Measurements from ENCODE around the gene TRIM2.

TRIM2 gene

DNA sequence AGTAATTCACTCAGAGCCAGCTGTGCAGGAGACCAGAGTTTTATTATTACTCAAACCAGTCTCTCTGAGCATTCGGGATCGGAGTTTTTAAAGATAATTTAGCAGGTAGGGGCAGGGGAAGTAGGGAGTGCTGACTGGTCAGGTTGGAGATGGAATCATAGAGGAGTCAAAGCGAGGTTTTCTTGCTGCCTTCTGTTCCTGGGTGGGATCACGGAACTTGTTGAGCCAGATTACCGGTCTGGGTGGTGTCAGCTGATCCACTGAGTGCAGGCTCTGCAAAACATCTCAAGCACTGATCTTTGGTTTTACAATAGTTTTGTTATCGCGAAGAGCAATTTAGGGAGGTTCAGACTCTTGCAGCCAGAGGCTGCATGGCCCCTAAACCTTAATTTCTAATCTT lies 63.6 kb downstream of the TRIM2 start:
- no peak overlapping the region for H3K27ac Mint-ChIP-seq
- H3K4me1 Mint-ChIP-seq: peaks cover 12% of the 10 kb centered on the region

DNA sequence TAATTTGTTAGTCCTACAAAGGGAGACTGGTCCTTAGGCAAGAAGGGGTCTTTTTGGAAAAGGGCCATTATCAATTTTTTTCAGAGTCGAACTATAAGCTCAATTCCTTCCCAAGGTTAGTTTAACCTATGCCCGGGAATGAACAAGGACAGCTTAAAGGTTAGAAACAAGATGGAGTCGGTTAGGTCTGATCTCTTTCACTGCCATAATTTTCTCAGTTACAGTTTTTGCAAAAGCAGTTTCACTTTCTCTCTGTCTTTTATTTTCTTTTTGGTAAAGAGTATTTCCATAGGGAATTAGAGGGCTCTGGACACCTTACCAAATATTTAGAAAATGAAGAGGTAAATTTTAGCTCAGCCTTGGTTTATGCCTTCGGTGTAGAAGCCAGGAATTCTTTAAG lies 64.1 kb downstream of the TRIM2 start:
- no peak overlapping the region for H3K27ac Mint-ChIP-seq
- peaks cover 1% of the 10 kb centered on the region for H3K36me3 Mint-ChIP-seq
- H3K4me1 Mint-ChIP-seq: peaks cover 12% of the 10 kb centered on the region
- H3K27me3 Mint-ChIP-seq: no peaks in the 10 kb centered on the region
- H3K9me3 Mint-ChIP-seq: no peaks in the 10 kb centered on the region
- H3K4me3 Mint-ChIP-seq: no peak overlapping the region

More for the DNA sequence above, 63.6 kb downstream of the TRIM2 start:
- no peaks in the 10 kb centered on the region for H3K9me3 Mint-ChIP-seq
- no peak overlapping the region for H3K4me3 Mint-ChIP-seq
- H3K27me3 Mint-ChIP-seq: no peaks in the 10 kb centered on the region
- peaks cover 1% of the 10 kb centered on the region for H3K36me3 Mint-ChIP-seq

GRCh38 chr4:153269218-153269990 lies 65.2 kb downstream of the TRIM2 start:
- peaks cover 12% of the 10 kb centered on the region for H3K4me1 Mint-ChIP-seq
- peaks cover 1% of the 10 kb centered on the region for H3K36me3 Mint-ChIP-seq
- no peak overlapping the region for H3K4me3 Mint-ChIP-seq

DNA sequence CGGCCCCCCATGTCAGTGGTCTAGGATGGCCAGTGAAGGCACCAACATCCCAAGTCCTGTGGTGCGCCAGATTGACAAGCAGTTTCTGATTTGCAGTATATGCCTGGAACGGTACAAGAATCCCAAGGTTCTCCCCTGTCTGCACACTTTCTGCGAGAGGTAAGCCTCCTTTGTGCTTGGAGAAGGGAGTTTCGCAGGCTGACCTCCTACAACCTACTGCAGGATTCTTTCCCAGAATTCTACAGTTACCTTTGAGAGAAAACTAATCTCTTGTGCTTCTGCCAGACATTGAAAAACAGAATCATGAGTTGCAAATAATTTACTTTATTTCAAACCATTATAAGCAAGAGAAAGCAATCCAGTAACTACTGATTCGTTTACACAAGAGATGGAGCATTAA lies 66.1 kb downstream of the TRIM2 start:
- Mint-ChIP-seq H3K4me1 (peaks cover 12% of the 10 kb centered on the region), H3K4me3 (no peak overlapping the region), H3K27ac (no peak overlapping the region), H3K36me3 (peaks cover 1% of the 10 kb centered on the region), H3K27me3 (no peaks in the 10 kb centered on the region), H3K9me3 (no peaks in the 10 kb centered on the region)

More at GRCh38 chr4:153269218-153269990, 65.2 kb downstream of the TRIM2 start:
- H3K9me3 Mint-ChIP-seq: no peaks in the 10 kb centered on the region
- H3K27me3 Mint-ChIP-seq: no peaks in the 10 kb centered on the region
- no peak overlapping the region for H3K27ac Mint-ChIP-seq

DNA sequence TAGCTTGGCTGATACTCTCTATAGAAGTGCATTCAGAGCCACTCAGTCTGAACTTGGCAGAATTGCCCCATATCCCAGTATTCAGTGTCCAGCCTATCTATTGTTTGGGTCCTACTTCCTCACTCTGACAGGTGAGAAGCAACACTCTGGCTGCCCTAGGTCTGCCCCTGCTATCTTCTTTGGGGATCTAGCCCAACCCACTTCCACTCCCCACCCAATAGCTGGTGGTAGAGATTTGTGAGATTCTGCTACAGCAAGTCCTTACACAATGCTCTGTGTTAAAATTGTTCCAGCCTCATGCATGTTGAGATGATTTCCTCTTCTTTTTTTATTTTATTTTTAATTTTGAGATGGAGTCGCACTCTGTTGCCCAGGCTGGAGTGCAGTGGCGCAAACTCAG lies 67.6 kb downstream of the TRIM2 start:
- Mint-ChIP-seq H3K27me3 (no peaks in the 10 kb centered on the region), H3K9me3 (no peaks in the 10 kb centered on the region), H3K36me3 (peaks cover 1% of the 10 kb centered on the region), H3K4me1 (peaks cover 12% of the 10 kb centered on the region), H3K4me3 (no peak overlapping the region), H3K27ac (no peak overlapping the region)

DNA sequence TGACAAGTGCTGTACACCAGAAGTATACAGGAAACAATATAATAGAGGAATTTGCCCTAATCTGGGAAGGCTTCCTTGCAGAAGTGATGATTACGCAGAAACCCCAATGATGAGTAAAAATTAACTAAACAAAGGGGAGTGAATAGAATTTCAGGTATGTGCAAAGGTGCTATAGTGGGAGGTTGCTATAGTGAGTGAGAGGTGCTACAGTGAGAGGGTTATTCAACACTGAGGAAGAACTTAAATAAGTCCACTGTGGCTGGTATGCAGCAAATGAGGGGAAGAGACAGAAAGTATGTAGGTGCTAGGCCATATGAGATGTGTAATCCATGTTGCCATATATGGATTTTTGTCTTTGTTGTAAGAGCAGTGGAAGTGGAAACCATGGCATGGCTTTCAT lies 69.5 kb downstream of the TRIM2 start:
- Mint-ChIP-seq H3K27ac (no peak overlapping the region), H3K27me3 (no peaks in the 10 kb centered on the region), H3K9me3 (no peaks in the 10 kb centered on the region), H3K4me1 (peaks cover 7% of the 10 kb centered on the region), H3K36me3 (no peaks in the 10 kb centered on the region), H3K4me3 (no peak overlapping the region)

GRCh38 chr4:153274967-153275366 lies 70.7 kb downstream of the TRIM2 start:
- Mint-ChIP-seq H3K27me3 (no peaks in the 10 kb centered on the region), H3K36me3 (no peaks in the 10 kb centered on the region), H3K4me3 (no peak overlapping the region), H3K4me1 (peaks cover 4% of the 10 kb centered on the region), H3K27ac (no peak overlapping the region), H3K9me3 (no peaks in the 10 kb centered on the region)

- H3K4me1 Mint-ChIP-seq: peaks cover 4% of the 10 kb centered on the region
- H3K9me3 Mint-ChIP-seq: no peaks in the 10 kb centered on the region
- no peaks in the 10 kb centered on the region for H3K36me3 Mint-ChIP-seq
- no peaks in the 10 kb centered on the region for H3K27me3 Mint-ChIP-seq
- no peak overlapping the region for H3K4me3 Mint-ChIP-seq
- no peak overlapping the region for H3K27ac Mint-ChIP-seq
Observed at GRCh38 chr4:153275380-153276276, 71.4 kb downstream of the TRIM2 start.

DNA sequence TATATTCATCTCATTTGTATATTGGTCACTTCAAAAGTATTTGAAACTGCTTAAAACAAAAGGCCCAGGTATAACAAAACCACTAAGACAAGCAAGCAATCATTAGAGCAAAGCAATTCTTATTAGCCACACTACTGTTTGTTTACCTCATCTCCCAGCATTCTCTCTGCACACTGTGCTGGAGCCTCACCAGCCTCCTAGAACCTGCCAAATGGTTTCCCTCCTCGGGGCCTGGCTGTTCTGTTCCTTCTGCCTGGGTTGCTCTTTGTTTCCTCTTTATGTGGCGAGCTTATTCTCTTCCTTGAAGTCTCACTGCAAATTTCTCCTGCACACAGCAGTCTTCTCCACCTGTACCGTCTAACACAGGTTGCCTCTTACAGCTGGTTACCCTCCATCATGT lies 72.7 kb downstream of the TRIM2 start:
- Mint-ChIP-seq H3K36me3 (no peaks in the 10 kb centered on the region), H3K4me1 (peaks cover 4% of the 10 kb centered on the region), H3K27ac (no peak overlapping the region), H3K9me3 (no peaks in the 10 kb centered on the region), H3K27me3 (no peaks in the 10 kb centered on the region), H3K4me3 (no peak overlapping the region)

- no peak overlapping the region for H3K27ac Mint-ChIP-seq
Observed at GRCh38 chr4:153281476-153281875, 77.2 kb downstream of the TRIM2 start.

DNA sequence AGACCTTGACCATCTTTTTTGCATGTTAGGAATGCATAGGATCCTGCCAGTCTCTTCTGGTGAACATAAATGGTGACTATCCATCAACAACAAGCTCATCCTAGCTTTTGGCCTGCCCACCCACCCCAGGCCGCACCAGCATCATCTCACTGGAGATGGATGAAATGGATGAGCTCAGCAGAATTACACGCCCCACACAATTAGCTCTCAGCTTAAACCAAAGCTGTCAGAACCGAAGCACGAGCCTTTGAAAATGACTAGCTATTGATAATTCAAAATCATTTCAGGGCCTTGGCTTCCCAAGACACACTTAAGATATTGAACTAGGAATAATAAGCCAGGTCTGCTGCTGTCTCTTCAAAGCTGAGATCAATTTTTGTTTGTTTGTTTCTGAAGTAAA lies 77.8 kb downstream of the TRIM2 start:
- Mint-ChIP-seq H3K27ac (no peak overlapping the region), H3K9me3 (no peaks in the 10 kb centered on the region), H3K27me3 (no peaks in the 10 kb centered on the region), H3K36me3 (peaks cover 3% of the 10 kb centered on the region), H3K4me1 (peaks cover 4% of the 10 kb centered on the region), H3K4me3 (no peak overlapping the region)

More at GRCh38 chr4:153281476-153281875, 77.2 kb downstream of the TRIM2 start:
- Mint-ChIP-seq H3K36me3 (peaks cover 3% of the 10 kb centered on the region), H3K27me3 (no peaks in the 10 kb centered on the region), H3K9me3 (no peaks in the 10 kb centered on the region), H3K4me3 (no peak overlapping the region), H3K4me1 (peaks cover 4% of the 10 kb centered on the region)

DNA sequence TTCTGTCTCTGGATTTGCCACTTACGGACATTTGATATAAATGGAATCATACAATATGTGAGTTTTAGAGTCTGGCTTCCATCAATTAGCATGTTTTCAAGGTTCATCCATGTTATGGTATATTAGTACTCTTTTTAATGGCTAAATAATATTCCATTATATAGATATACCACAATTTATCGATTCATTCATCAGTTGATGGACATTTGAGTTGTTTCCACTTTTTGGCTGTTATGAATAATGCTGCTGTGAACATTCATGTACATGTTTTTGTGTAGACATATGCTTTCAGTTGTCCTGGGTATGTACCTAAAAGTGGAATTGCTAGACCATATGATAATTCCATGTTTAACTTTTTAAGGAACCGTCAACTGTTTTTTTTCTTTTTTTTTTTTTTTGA lies 79.0 kb downstream of the TRIM2 start:
- no peaks in the 10 kb centered on the region for H3K9me3 Mint-ChIP-seq
- no peaks in the 10 kb centered on the region for H3K27me3 Mint-ChIP-seq
- H3K36me3 Mint-ChIP-seq: peaks cover 3% of the 10 kb centered on the region
- no peak overlapping the region for H3K27ac Mint-ChIP-seq
- H3K4me3 Mint-ChIP-seq: no peak overlapping the region
- H3K4me1 Mint-ChIP-seq: peaks cover under 1% of the 10 kb centered on the region

- Mint-ChIP-seq H3K4me1 (peaks cover 11% of the 10 kb centered on the region), H3K4me3 (no peak overlapping the region), H3K27ac (no peak overlapping the region), H3K27me3 (no peaks in the 10 kb centered on the region), H3K36me3 (peaks cover 7% of the 10 kb centered on the region), H3K9me3 (no peaks in the 10 kb centered on the region)
Observed at GRCh38 chr4:153290134-153290533, 85.9 kb downstream of the TRIM2 start.

DNA sequence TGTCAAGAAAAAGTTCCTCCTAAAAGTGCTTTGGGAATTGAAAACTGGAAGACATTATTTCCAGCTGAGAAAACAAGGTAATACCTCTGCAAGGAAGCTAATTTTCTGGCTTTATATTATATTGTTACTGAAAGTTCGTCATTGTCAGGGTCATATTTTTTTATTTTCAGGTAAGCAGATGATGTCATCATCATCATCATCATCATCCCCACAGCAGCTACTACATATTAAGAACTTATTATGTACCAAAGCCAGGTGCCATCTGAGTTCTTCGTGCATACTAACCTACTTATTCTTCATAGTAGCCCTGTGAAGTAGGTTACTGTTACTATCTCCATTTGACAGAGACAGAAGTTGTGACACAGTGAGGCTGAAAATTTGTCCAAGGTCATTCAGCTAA lies 87.3 kb downstream of the TRIM2 start:
- Mint-ChIP-seq H3K27me3 (no peaks in the 10 kb centered on the region), H3K9me3 (no peaks in the 10 kb centered on the region), H3K4me1 (peaks cover 11% of the 10 kb centered on the region), H3K4me3 (no peak overlapping the region), H3K27ac (no peak overlapping the region), H3K36me3 (peaks cover 7% of the 10 kb centered on the region)

DNA sequence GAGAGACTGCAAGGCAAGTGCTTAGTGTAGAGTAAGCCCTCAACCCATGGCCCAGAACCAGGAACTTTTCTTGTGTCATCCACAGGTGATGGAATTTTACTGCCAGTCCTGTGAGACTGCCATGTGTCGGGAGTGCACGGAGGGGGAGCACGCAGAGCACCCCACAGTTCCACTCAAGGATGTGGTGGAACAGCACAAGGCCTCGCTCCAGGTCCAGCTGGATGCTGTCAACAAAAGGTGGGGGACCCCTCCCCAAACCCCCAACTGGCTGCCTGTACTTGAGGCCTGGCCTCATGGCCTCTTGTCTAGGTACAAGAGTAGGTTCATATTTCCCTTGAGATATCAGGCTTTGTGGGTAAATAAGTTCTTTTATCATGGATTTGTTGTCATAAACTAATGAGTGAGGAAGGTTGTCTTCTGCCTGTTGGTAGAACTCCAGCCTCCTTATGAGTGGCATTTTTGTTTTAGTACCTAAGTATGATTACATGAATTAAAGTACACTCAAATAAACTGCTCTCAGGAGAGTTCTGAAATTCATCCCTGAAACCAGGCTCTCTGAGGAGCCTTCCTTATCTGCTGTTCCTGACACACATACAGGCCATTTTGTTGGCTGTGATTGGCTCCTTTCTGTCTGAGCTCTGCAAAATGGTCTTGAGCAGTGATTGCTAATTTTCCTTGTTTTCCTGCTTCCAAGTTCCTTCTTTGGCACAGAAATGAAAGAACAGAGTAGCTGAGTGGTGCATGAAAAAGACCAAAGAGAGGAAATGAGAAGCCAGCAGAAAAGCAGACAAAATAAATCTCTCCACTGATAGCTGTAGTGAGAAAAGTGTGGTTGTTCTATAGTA lies 88.9 kb downstream of the TRIM2 start:
- H3K4me1 Mint-ChIP-seq: peaks cover 11% of the 10 kb centered on the region
- H3K4me3 Mint-ChIP-seq: no peak overlapping the region
- H3K27ac Mint-ChIP-seq: no peak overlapping the region

More for the DNA sequence above, 88.9 kb downstream of the TRIM2 start:
- H3K9me3 Mint-ChIP-seq: no peaks in the 10 kb centered on the region
- no peaks in the 10 kb centered on the region for H3K27me3 Mint-ChIP-seq
- H3K36me3 Mint-ChIP-seq: peaks cover 7% of the 10 kb centered on the region

All from activated naive CD4-positive, alpha-beta T cell treated with anti-CD3 and anti-CD28 coated beads, Interleukin-2, amount 50 U/mL, for 24 hours (primary cell).